Activated T-cell treated with anti-CD3 and anti-CD28 coated beads, Interleukin-2, amount 50 U/mL, for 72 hours (primary cell): ENCODE data around the gene MED31. TPM values are rescaled to one million over a fixed set of nuclear protein-coding genes. Genes with fewer than 3 reads are reported as not detected.
"Not testable (repeated sequence)": the region's sequence is repeated elsewhere in the genome, so short reads cannot be mapped to it uniquely, and the experiment has no call there.

Experiments
- ATAC-seq, 2 donors: fragments of 150-1000 bp; cut with Tn5 transposase; replicated peaks in 1 of 2; 2 replicates each; pipeline ENCODE4 v1.10.0; 2021; ENCODE audit warnings: moderate library complexity in 2 of 2, mild to moderate bottlenecking in 1 of 2
- DNase-seq, 2 donors: peaks; one replicate each; pipeline ENCODE4 v3.0.0; 2021 to 2022; ENCODE audit warnings: mixed read lengths in 1 of 2
- H3K27ac Mint-ChIP-seq: one replicate; pipeline ENCODE4 v1.8.0; 2022; ENCODE audit warnings: mild to moderate bottlenecking, moderate library complexity, mixed read lengths
- H3K27me3 Mint-ChIP-seq: one replicate; pipeline ENCODE4 v1.8.0; 2022; ENCODE audit warnings: low read depth, mixed read lengths
- H3K36me3 Mint-ChIP-seq, 2 donors: one replicate each; pipeline ENCODE4 v1.8.0; 2022; ENCODE audit warnings: mixed read lengths in 2 of 2, mild to moderate bottlenecking in 1 of 2; ENCODE audit not compliant: insufficient read depth in 2 of 2
- H3K4me1 Mint-ChIP-seq: one replicate; pipeline ENCODE4 v1.8.0; 2022; ENCODE audit warnings: low read depth, mixed read lengths
- H3K4me3 Mint-ChIP-seq, 2 donors: one replicate each; pipeline ENCODE4 v1.8.0; 2022; ENCODE audit warnings: mild to moderate bottlenecking in 2 of 2, mixed read lengths in 2 of 2, moderate library complexity in 2 of 2
- H3K9me3 Mint-ChIP-seq, 2 donors: one replicate each; pipeline ENCODE4 v1.8.0; 2022; ENCODE audit warnings: mixed read lengths in 2 of 2
- total RNA-seq, 2 donors: library from RNA; stranded (reverse); gene quantifications; one replicate each; pipeline ENCODE4 v1.2.3, GENCODE V29; 2022

MED31 gene
- total RNA-seq, 2 donors from 2014 or later: 7.3 to 8.8 TPM

DNA sequence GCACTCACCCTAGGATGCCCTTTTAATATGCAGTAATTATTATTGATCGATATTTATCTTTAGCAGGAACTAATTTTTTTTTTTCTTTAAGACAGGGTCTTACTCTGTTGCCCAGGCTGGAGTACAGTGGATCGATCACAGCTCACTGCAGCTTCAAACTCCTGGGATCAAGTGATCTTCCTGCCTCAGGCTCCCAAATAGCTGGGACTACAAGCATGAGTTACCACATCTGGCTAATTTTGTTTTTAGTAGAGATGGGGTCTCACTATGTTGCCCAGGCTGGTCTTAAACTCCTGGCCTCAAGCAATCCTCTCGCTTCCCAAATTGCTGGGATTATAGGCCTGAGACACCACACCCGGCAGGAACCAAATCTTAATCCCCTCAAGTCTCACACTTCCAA is 40.2 kb downstream of the MED31 start:
- DNase-seq (no peak), ATAC-seq (no peak)
- no peak overlapping the region for H3K4me3 Mint-ChIP-seq
- no peaks in the 10 kb centered on the region for H3K4me1 Mint-ChIP-seq
- no peaks in the 10 kb centered on the region for H3K27me3 Mint-ChIP-seq
- peaks cover 3 to 11% of the 10 kb centered on the region in 2 donors for H3K36me3 Mint-ChIP-seq
- no peaks in the 10 kb centered on the region for H3K9me3 Mint-ChIP-seq
- no peak overlapping the region for H3K27ac Mint-ChIP-seq

- Mint-ChIP-seq H3K9me3 (no peaks in the 10 kb centered on the region), H3K36me3 (peaks cover 3 to 11% of the 10 kb centered on the region in 2 donors), H3K27ac (no peak overlapping the region), H3K4me1 (no peaks in the 10 kb centered on the region), H3K4me3 (no peak overlapping the region), H3K27me3 (no peaks in the 10 kb centered on the region)
- no peak for DNase-seq
- ATAC-seq: no peak
Observed at GRCh38 chr17:6610011-6610410, 41.4 kb downstream of the MED31 start.

DNA sequence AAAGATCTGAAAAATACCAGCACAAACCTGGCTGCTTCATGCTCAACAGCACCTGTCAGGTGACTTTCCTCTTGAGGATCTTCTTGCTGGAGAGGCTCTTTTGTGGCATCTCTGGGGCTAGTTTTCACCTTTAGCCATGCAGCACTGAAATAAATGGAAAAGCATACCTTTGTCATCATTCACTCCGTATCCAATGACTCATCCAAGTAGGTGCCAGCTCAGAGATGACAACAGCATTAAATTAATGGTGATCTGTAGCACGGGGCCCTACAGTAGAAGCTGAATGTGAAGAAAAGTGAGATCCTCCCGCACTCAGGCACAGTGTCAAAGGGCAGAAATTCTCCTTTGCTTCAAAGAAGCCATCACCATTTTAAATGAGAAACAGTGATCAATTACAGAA is 43.1 kb downstream of the MED31 start:
- H3K9me3 Mint-ChIP-seq: no peaks in the 10 kb centered on the region
- H3K27ac Mint-ChIP-seq: no peak overlapping the region
- no peaks in the 10 kb centered on the region for H3K4me1 Mint-ChIP-seq

DNA sequence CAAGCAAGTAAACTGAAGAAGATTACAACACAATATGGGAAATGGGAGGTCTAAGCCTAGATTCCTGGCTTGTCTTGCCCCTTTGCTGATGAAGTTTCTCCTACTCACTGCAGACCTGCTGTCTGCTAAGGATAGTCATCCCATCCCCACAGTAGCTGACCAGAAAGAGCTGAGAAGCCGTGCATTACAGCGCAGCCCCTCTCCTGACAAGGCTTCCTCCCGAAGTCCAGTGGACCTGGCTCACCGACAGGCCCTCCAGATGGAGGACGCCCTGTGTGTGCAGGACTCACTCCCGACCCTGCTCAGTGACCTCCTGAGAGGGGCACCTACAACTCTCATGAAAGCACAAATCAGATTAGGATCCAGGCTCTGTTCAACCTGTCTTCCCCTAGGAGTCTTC is 46.3 kb downstream of the MED31 start:
- H3K27me3 Mint-ChIP-seq: no peaks in the 10 kb centered on the region
- H3K9me3 Mint-ChIP-seq: no peaks in the 10 kb centered on the region
- H3K4me3 Mint-ChIP-seq: no peak overlapping the region
- peaks cover 3 to 11% of the 10 kb centered on the region in 2 donors for H3K36me3 Mint-ChIP-seq
- ATAC-seq: no peak
- no peaks in the 10 kb centered on the region for H3K4me1 Mint-ChIP-seq
- no peak for DNase-seq
- H3K27ac Mint-ChIP-seq: no peak overlapping the region

More for the DNA sequence above, 43.1 kb downstream of the MED31 start:
- H3K27me3 Mint-ChIP-seq: no peaks in the 10 kb centered on the region
- no peak for DNase-seq
- no peak for ATAC-seq
- H3K4me3 Mint-ChIP-seq: no peak overlapping the region
- peaks cover 3 to 9% of the 10 kb centered on the region in 2 donors for H3K36me3 Mint-ChIP-seq

GRCh38 chr17:6603744-6604325 is 47.6 kb downstream of the MED31 start:
- no peaks in the 10 kb centered on the region for H3K27me3 Mint-ChIP-seq
- DNase-seq (no peak), ATAC-seq (no peak)
- no peak overlapping the region for H3K27ac Mint-ChIP-seq
- H3K36me3 Mint-ChIP-seq: peaks cover 3 to 8% of the 10 kb centered on the region in 2 donors
- H3K4me1 Mint-ChIP-seq: no peaks in the 10 kb centered on the region
- H3K9me3 Mint-ChIP-seq: no peaks in the 10 kb centered on the region
- no peak overlapping the region for H3K4me3 Mint-ChIP-seq

- no peak overlapping the region for H3K27ac Mint-ChIP-seq
- ATAC-seq (no peak), DNase-seq (no peak)
- H3K9me3 Mint-ChIP-seq: no peaks in the 10 kb centered on the region
- H3K4me1 Mint-ChIP-seq: no peaks in the 10 kb centered on the region
- no peaks in the 10 kb centered on the region for H3K27me3 Mint-ChIP-seq
- peaks cover 3 to 12% of the 10 kb centered on the region in 2 donors for H3K36me3 Mint-ChIP-seq
- H3K4me3 Mint-ChIP-seq: no peak overlapping the region
Observed at GRCh38 chr17:6602141-6602540, 49.3 kb downstream of the MED31 start.

DNA sequence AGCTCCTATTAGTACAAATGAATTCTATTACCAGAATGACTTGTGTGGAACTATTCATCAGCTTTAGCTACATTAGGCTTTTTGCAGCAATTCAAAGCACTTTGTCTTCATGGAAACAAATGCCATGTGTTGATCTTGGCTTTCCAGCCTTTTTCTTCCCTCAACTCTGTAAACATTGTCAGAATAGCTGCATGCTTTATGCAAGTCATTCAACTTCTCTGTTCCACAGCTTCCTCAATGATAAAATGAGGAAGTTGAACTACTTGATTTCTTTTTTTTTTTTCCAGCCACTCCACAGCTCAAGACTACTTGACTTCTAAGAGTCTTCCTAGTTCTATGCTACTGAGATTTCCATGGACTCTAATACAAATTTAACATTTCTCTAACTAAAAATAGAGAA is 52.0 kb downstream of the MED31 start:
- H3K27ac Mint-ChIP-seq: no peak overlapping the region
- H3K4me1 Mint-ChIP-seq: no peaks in the 10 kb centered on the region
- no peak for ATAC-seq
- no peaks in the 10 kb centered on the region for H3K27me3 Mint-ChIP-seq
- H3K36me3 Mint-ChIP-seq: peaks cover 5 to 10% of the 10 kb centered on the region in 2 donors
- no peak overlapping the region for H3K4me3 Mint-ChIP-seq
- no peaks in the 10 kb centered on the region for H3K9me3 Mint-ChIP-seq
- DNase-seq: no peak

- no peaks in the 10 kb centered on the region for H3K9me3 Mint-ChIP-seq
- no peak for ATAC-seq
Observed at GRCh38 chr17:6597727-6598126, 53.7 kb downstream of the MED31 start.

DNA sequence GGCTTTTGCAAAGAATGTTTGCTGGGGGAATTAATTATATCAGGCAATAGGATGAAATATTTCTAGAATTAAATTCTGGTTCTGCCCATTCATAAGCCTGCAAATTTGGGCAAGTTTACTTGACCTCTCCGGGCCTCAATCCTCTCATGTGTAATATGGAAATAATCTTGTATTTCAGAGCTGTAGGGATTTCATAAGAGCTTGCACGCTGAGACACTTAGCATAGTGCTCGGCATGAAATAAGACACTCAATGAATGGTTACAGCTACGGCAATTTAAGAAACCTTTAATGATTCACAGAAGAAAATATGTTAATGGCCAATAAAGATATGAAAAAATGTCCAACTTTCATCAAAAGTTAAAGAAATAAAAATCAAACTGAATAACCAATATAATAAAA is 54.5 kb downstream of the MED31 start:
- Mint-ChIP-seq H3K27me3 (no peaks in the 10 kb centered on the region), H3K9me3 (no peaks in the 10 kb centered on the region), H3K4me3 (no peak overlapping the region), H3K36me3 (peaks cover 6 to 9% of the 10 kb centered on the region in 2 donors), H3K27ac (no peak overlapping the region), H3K4me1 (peaks cover 1% of the 10 kb centered on the region)
- ATAC-seq (no peak), DNase-seq (no peak)

More at GRCh38 chr17:6597727-6598126, 53.7 kb downstream of the MED31 start:
- H3K4me3 Mint-ChIP-seq: no peak overlapping the region
- no peak for DNase-seq
- H3K36me3 Mint-ChIP-seq: peaks cover 5 to 10% of the 10 kb centered on the region in 2 donors
- H3K27me3 Mint-ChIP-seq: no peaks in the 10 kb centered on the region
- H3K4me1 Mint-ChIP-seq: no peaks in the 10 kb centered on the region
- no peak overlapping the region for H3K27ac Mint-ChIP-seq

DNA sequence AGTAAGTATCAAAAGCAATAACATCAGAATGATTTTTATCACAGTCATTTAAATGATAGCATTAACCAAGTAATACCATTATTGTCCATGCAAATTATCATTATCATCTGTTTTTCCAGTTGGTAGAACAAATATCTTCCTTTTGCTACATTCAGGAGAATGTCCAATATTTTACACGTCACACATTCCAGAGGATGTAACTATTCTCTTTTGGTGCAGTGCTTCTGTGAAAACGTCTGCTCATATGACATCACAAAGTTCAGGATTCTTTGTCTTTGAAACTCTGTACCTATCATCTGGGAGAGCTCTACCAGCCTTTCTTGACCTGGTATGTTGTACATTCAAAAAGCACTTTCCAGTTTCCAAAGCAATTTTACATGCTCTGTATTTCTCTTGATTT is 54.9 kb downstream of the MED31 start:
- no peak overlapping the region for H3K27ac Mint-ChIP-seq
- H3K9me3 Mint-ChIP-seq: no peaks in the 10 kb centered on the region
- no peak overlapping the region for H3K4me3 Mint-ChIP-seq
- DNase-seq (no peak), ATAC-seq (no peak)
- H3K36me3 Mint-ChIP-seq: peaks cover 8 to 9% of the 10 kb centered on the region in 2 donors
- H3K27me3 Mint-ChIP-seq: no peaks in the 10 kb centered on the region
- H3K4me1 Mint-ChIP-seq: peaks cover 4% of the 10 kb centered on the region

GRCh38 chr17:6596081-6596480 is 55.3 kb downstream of the MED31 start:
- Mint-ChIP-seq H3K27me3 (no peaks in the 10 kb centered on the region), H3K36me3 (peaks cover 8 to 9% of the 10 kb centered on the region in 2 donors), H3K4me3 (no peak overlapping the region)

GRCh38 chr17:6593371-6593770 is 58.0 kb downstream of the MED31 start:
- not testable (repeated sequence) for H3K4me1 Mint-ChIP-seq, H3K9me3 Mint-ChIP-seq, H3K4me3 Mint-ChIP-seq, H3K27ac Mint-ChIP-seq, DNase-seq, H3K27me3 Mint-ChIP-seq, ATAC-seq
- peaks cover 6 to 11% of the 10 kb centered on the region in 2 donors for H3K36me3 Mint-ChIP-seq

More at GRCh38 chr17:6596081-6596480, 55.3 kb downstream of the MED31 start:
- H3K4me1 Mint-ChIP-seq: peaks cover 4% of the 10 kb centered on the region
- no peaks in the 10 kb centered on the region for H3K9me3 Mint-ChIP-seq
- no peak overlapping the region for H3K27ac Mint-ChIP-seq
- no peak for ATAC-seq
- no peak for DNase-seq
